Hematopoietic multipotent progenitor cell treated with erythropoietin and hydrocortisone succinate and interleukin-3 and kit ligand, for 15 days (in vitro differentiated cells): ENCODE measurements around the gene TREH.

Source experiments
- DNase-seq: peaks from one replicate; pipeline ENCODE4 v3.0.0-alpha.2; 2015; ENCODE audit warnings: low spot score

The TREH gene

GRCh38 chr11:118629761-118630661 is 49.4 kb downstream of the TREH start:
- DNase-seq, result no peak

- no peak for DNase-seq
These were observed 50.4 kb downstream of the TREH start for GRCh38 chr11:118628861-118629549.

- DNase-seq, result no peak
These were observed 51.0 kb downstream of the TREH start for GRCh38 chr11:118628432-118628831.

GRCh38 chr11:118628031-118628430 is 51.4 kb downstream of the TREH start:
- no peak for DNase-seq

GRCh38 chr11:118627566-118627965 is 51.9 kb downstream of the TREH start:
- DNase-seq, result no peak

- DNase-seq, result no peak
These were observed 53.5 kb downstream of the TREH start for GRCh38 chr11:118625976-118626375.

GRCh38 chr11:118625036-118625690 is 54.3 kb downstream of the TREH start:
- DNase-seq, result no peak

GRCh38 chr11:118623269-118623655 is 56.2 kb downstream of the TREH start:
- no peak for DNase-seq

- DNase-seq, result no peak
These were observed 56.8 kb downstream of the TREH start for GRCh38 chr11:118622376-118623268.

- DNase-seq, result no peak
These were observed 57.6 kb downstream of the TREH start for GRCh38 chr11:118621784-118622375.

- DNase-seq, result no peak
These were observed 58.2 kb downstream of the TREH start for GRCh38 chr11:118621071-118621783.

- DNase-seq, result no peak
These were observed 58.9 kb downstream of the TREH start for GRCh38 chr11:118620529-118621070.

- DNase-seq, result no peak
These were observed 59.8 kb downstream of the TREH start for GRCh38 chr11:118619444-118620197.

GRCh38 chr11:118618991-118619375 is 60.5 kb downstream of the TREH start:
- DNase-seq, result no peak

GRCh38 chr11:118618115-118618990 is 61.1 kb downstream of the TREH start:
- DNase-seq, result no peak

- DNase-seq, result no peak
These were observed 63.5 kb downstream of the TREH start for GRCh38 chr11:118615976-118616371.

- no peak for DNase-seq
These were observed 64.0 kb downstream of the TREH start for GRCh38 chr11:118615282-118615975.

- no peak for DNase-seq
These were observed 64.9 kb downstream of the TREH start for GRCh38 chr11:118614511-118614910.
